Loucy (cell line): ENCODE results near the gene MACROD2.

Experiments
- H2AFZ ChIP-seq: fragments of 200-600 bp; sonication (generic); 2 replicates; pipeline ENCODE4 v1.6.0; 2016; ENCODE audit warnings: antibody characterized with exemption, mild to moderate bottlenecking, low read length, moderate library complexity
- H3F3A ChIP-seq: fragments of 200-600 bp; 2 replicates; pipeline ENCODE4 v1.6.0; 2016; ENCODE audit warnings: antibody characterized with exemption, low read depth, mild to moderate bottlenecking
- H3K27me3 ChIP-seq: fragments of 200-600 bp; sonication (generic); 2 replicates; pipeline ENCODE4 v1.6.1; 2014; ENCODE audit warnings: low read length, mild to moderate bottlenecking; ENCODE audit not compliant: insufficient read depth, poor library complexity, severe bottlenecking
- H3K36me3 ChIP-seq: fragments of 200-600 bp; sonication (generic); 2 replicates; pipeline ENCODE4 v1.6.1; 2016; ENCODE audit warnings: low read length; ENCODE audit not compliant: insufficient read depth
- H3K4me1 ChIP-seq: fragments of 200-600 bp; sonication (generic); 2 replicates; pipeline ENCODE4 v1.5.1; 2014; ENCODE audit warnings: low read length, mild to moderate bottlenecking; ENCODE audit not compliant: insufficient read depth, poor library complexity, severe bottlenecking
- H3K4me2 ChIP-seq: fragments of 200-600 bp; sonication (generic); 2 replicates; pipeline ENCODE4 v1.6.0; 2014; ENCODE audit warnings: antibody characterized with exemption, low read length, low read depth, mild to moderate bottlenecking; ENCODE audit not compliant: poor library complexity, severe bottlenecking
- H3K4me3 ChIP-seq: fragments of 200-600 bp; sonication (generic); 2 replicates; pipeline ENCODE4 v1.5.1; 2014; ENCODE audit warnings: low read length, mild to moderate bottlenecking, mixed read lengths; ENCODE audit not compliant: poor library complexity, severe bottlenecking
- H3K79me2 ChIP-seq: fragments of 200-600 bp; sonication (generic); 2 replicates; pipeline ENCODE4 v1.6.1; 2014; ENCODE audit warnings: low read length; ENCODE audit not compliant: insufficient read depth
- H3K9ac ChIP-seq: fragments of 200-600 bp; sonication (generic); 2 replicates; pipeline ENCODE4 v1.6.0; 2014; ENCODE audit warnings: mild to moderate bottlenecking, low read depth, low read length, moderate library complexity; ENCODE audit not compliant: poor library complexity, severe bottlenecking
- H3K9me2 ChIP-seq: fragments of 200-600 bp; sonication (generic); replicated peaks from 2 replicates; pipeline ENCODE4 v1.6.1; 2016; ENCODE audit warnings: low read depth, low read length, mixed read lengths
- H3K9me3 ChIP-seq: fragments of 200-600 bp; sonication (generic); 2 replicates; pipeline ENCODE4 v1.6.1; 2014; ENCODE audit warnings: mild to moderate bottlenecking, antibody characterized with exemption, low read length, low read depth; ENCODE audit not compliant: insufficient read depth
- H4K20me1 ChIP-seq: fragments of 200-600 bp; sonication (generic); 2 replicates; pipeline ENCODE4 v1.6.0; 2014; ENCODE audit warnings: antibody characterized with exemption, low read length, mild to moderate bottlenecking; ENCODE audit not compliant: insufficient read depth, poor library complexity, severe bottlenecking
- CTCF ChIP-seq: fragments of 200-600 bp; sonication (generic); conservative IDR thresholded peaks from 2 replicates; pipeline ENCODE4 v1.5.1; 2014; ENCODE audit warnings: mild to moderate bottlenecking, antibody characterized with exemption, low read length
- EZH2phosphoT487 ChIP-seq: fragments of 200-600 bp; IDR thresholded peaks from 2 replicates; pipeline ENCODE4 v1.6.1; 2018; ENCODE audit warnings: antibody characterized with exemption, mild to moderate bottlenecking, moderate library complexity, borderline replicate concordance

MACROD2 gene

GRCh38 chr20:14009208-14009607, 13.9 kb downstream of the MACROD2 start:
- no peak for TF ChIP-seq CTCF
- TF ChIP-seq EZH2phosphoT487: no peak
- no peaks in the 10 kb centered on the region for H3K79me2 ChIP-seq

GRCh38 chr20:14012671-14013070, 17.4 kb downstream of the MACROD2 start:
- no peaks in the 10 kb centered on the region for H3F3A ChIP-seq
- no peak overlapping the region for H3K4me2 ChIP-seq
- H4K20me1 ChIP-seq: no peaks in the 10 kb centered on the region
- H3K79me2 ChIP-seq: no peaks in the 10 kb centered on the region
- H3K27me3 ChIP-seq: no peaks in the 10 kb centered on the region
- H3K4me3 ChIP-seq: no peak overlapping the region
- H3K9me3 ChIP-seq: no peaks in the 10 kb centered on the region
- no peak overlapping the region for H3K9ac ChIP-seq
- H2AFZ ChIP-seq: no peak overlapping the region
- no peak for TF ChIP-seq CTCF
- TF ChIP-seq EZH2phosphoT487: no peak
- H3K9me2 ChIP-seq: no peaks in the 10 kb centered on the region
- H3K4me1 ChIP-seq: no peaks in the 10 kb centered on the region
- H3K36me3 ChIP-seq: no peaks in the 10 kb centered on the region

More at GRCh38 chr20:14009208-14009607, 13.9 kb downstream of the MACROD2 start:
- Histone ChIP-seq H3K4me1 (no peaks in the 10 kb centered on the region), H3F3A (no peaks in the 10 kb centered on the region), H4K20me1 (no peaks in the 10 kb centered on the region), H3K9me2 (no peaks in the 10 kb centered on the region), H3K4me2 (no peak overlapping the region), H3K36me3 (no peaks in the 10 kb centered on the region), H3K9me3 (no peaks in the 10 kb centered on the region), H2AFZ (no peak overlapping the region), H3K9ac (no peak overlapping the region), H3K4me3 (no peak overlapping the region), H3K27me3 (no peaks in the 10 kb centered on the region)

- Histone ChIP-seq H3K27me3 (no peaks in the 10 kb centered on the region), H3K4me2 (no peak overlapping the region), H3K9me3 (no peaks in the 10 kb centered on the region), H3K36me3 (no peaks in the 10 kb centered on the region), H3K4me1 (no peaks in the 10 kb centered on the region), H4K20me1 (no peaks in the 10 kb centered on the region), H3F3A (no peaks in the 10 kb centered on the region), H3K9me2 (no peaks in the 10 kb centered on the region), H3K79me2 (no peaks in the 10 kb centered on the region), H3K9ac (no peak overlapping the region), H2AFZ (no peak overlapping the region), H3K4me3 (no peak overlapping the region)
- TF ChIP-seq EZH2phosphoT487: no peak
These were observed 35.7 kb downstream of the MACROD2 start for GRCh38 chr20:14030991-14031390.

- no peaks in the 10 kb centered on the region for H3K36me3 ChIP-seq
- no peaks in the 10 kb centered on the region for H3F3A ChIP-seq
- no peaks in the 10 kb centered on the region for H4K20me1 ChIP-seq
- H3K9me2 ChIP-seq: no peaks in the 10 kb centered on the region
- no peak overlapping the region for H2AFZ ChIP-seq
- no peaks in the 10 kb centered on the region for H3K79me2 ChIP-seq
- no peaks in the 10 kb centered on the region for H3K4me1 ChIP-seq
- no peak overlapping the region for H3K9ac ChIP-seq
- no peak overlapping the region for H3K4me2 ChIP-seq
- no peaks in the 10 kb centered on the region for H3K27me3 ChIP-seq
- TF ChIP-seq CTCF (no peak), EZH2phosphoT487 (no peak)
- no peak overlapping the region for H3K4me3 ChIP-seq
- H3K9me3 ChIP-seq: no peaks in the 10 kb centered on the region
These were observed 38.0 kb downstream of the MACROD2 start for GRCh38 chr20:14033310-14033709.
